Gastrocnemius medialis (tissue), 4 donors: ENCODE measurements around the gene MKKS. TPM values are rescaled to one million over a fixed set of nuclear protein-coding genes. Genes with fewer than 3 reads are reported as not detected.

Experiments
- ATAC-seq, 2 donors: fragments of 150-250 bp; one replicate each; pipeline ENCODE4 v1.9.1; 2016
- DNase-seq, 2 donors: peaks; one replicate each; pipeline ENCODE4 v3.0.0-alpha.2; 2019
- H3K27ac ChIP-seq, 4 donors: fragments of 200-600 bp; sonication (generic); 1 replicate in 1 of 4; 2 replicates in 3 of 4; pipeline ENCODE4 v1.5.1; 2016 to 2018; ENCODE audit warnings: mild to moderate bottlenecking in 2 of 4, moderate library complexity in 1 of 4
- H3K27me3 ChIP-seq, 3 donors: fragments of 200-600 bp; sonication (generic) in 2 of 3; 1 replicate in 1 of 3; 2 replicates in 2 of 3; pipeline versions ENCODE4 v1.5.1 to v1.6.0; 2016 to 2019; ENCODE audit warnings: mild to moderate bottlenecking in 1 of 3, moderate library complexity in 1 of 3
- H3K36me3 ChIP-seq, 2 donors: fragments of 200-600 bp; sonication (generic) in 1 of 2; one replicate each; pipeline ENCODE4 v1.5.1; 2017 to 2018
- H3K4me1 ChIP-seq, 2 donors: fragments of 200-600 bp; sonication (generic) in 1 of 2; one replicate each; pipeline ENCODE4 v1.5.1; 2016 to 2017; ENCODE audit warnings: mild to moderate bottlenecking in 2 of 2
- H3K4me3 ChIP-seq, 4 donors: fragments of 200-600 bp; sonication (generic) in 3 of 4; 1 replicate in 1 of 4; 2 replicates in 3 of 4; pipeline ENCODE4 v1.5.1; 2016 to 2019; ENCODE audit warnings: mild to moderate bottlenecking in 2 of 4
- H3K9me3 ChIP-seq, 3 donors: fragments of 200-600 bp; sonication (generic) in 2 of 3; 1 replicate in 1 of 3; 2 replicates in 2 of 3; pipeline ENCODE4 v1.5.1; 2016 to 2019
- POLR2A ChIP-seq, 2 donors: fragments of 450-650 bp; IDR thresholded peaks; one replicate each; pipeline ENCODE4 v1.6.1; 2017; ENCODE audit warnings: antibody characterized with exemption in 2 of 2, mild to moderate bottlenecking in 2 of 2, moderate library complexity in 2 of 2
- in situ Hi-C, 4 donors: fragments of 200-750 bp; cut with MboI; loops; one replicate each; pipeline versions ENCODE4 v1.15.0 to v1.8.0; 2017; ENCODE audit warnings: low sequenced_read_pairs in 4 of 4
- intact Hi-C: fragments of 100-400 bp; cut with DNase I; formaldehyde crosslinking; loops from one replicate; pipeline ENCODE4 v1.15.1; 2023; ENCODE audit warnings: low total_unique reads
- total RNA-seq, 4 donors: library from RNA; depleted of rRNA; stranded (reverse); fragments of >200 nt; gene quantifications; one replicate each; pipeline versions ENCODE4 v1.1.0 to v1.2.3, GENCODE V29; 2016
- TF ChIP-seq, protein P1 (sequence below), 5 experiments: fragments of 450-650 bp in 3 of 5; fragments of 200-600 bp in 2 of 5; sonication (generic) in 2 of 5; IDR thresholded peaks in 4 of 5; conservative IDR thresholded peaks in 1 of 5; 1 replicate in 4 of 5; 2 replicates in 1 of 5; pipeline ENCODE4 v1.5.1; 2016 to 2019; ENCODE audit warnings: antibody characterized with exemption in 5 of 5, mild to moderate bottlenecking in 3 of 5, moderate library complexity in 3 of 5

MKKS gene
- total RNA-seq, 4 donors from 2014 or later = 8.1 to 15.2 (median 14.6) TPM

DNA sequence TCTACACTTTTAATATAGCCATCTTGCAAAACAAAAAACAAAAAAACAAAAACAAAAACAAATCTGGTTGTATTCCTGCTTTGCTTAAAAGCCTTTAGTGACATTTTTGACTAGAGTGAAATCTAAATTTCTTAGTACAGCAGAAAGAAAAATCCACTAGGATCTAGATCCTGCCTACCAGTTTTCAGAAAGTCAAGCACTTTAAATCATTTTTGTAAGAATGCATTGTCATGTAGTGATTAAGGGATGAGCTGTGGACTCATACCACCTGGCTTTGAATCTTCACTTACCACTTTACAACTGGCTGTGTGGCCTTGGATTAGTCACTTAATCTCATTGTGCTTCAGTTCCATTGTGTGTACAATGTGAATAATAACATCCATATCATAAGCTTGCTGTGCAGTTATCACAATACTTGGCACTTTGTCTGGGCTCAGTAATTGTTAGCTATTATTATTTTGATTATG, 4.0 kb downstream of the MKKS start:
- H3K4me3 ChIP-seq = no peak overlapping the region
- TF ChIP-seq, protein P1, sequence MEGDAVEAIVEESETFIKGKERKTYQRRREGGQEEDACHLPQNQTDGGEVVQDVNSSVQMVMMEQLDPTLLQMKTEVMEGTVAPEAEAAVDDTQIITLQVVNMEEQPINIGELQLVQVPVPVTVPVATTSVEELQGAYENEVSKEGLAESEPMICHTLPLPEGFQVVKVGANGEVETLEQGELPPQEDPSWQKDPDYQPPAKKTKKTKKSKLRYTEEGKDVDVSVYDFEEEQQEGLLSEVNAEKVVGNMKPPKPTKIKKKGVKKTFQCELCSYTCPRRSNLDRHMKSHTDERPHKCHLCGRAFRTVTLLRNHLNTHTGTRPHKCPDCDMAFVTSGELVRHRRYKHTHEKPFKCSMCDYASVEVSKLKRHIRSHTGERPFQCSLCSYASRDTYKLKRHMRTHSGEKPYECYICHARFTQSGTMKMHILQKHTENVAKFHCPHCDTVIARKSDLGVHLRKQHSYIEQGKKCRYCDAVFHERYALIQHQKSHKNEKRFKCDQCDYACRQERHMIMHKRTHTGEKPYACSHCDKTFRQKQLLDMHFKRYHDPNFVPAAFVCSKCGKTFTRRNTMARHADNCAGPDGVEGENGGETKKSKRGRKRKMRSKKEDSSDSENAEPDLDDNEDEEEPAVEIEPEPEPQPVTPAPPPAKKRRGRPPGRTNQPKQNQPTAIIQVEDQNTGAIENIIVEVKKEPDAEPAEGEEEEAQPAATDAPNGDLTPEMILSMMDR (IDR thresholded peaks at IDR 0.05 in 4 of 5, conservative IDR thresholded peaks at IDR 0.05 in 1 of 5) = no peak
- no peak for TF ChIP-seq POLR2A (IDR thresholded peaks at IDR 0.05)
- no peaks in the 10 kb centered on the region for H3K27me3 ChIP-seq
- H3K9me3 ChIP-seq = no peaks in the 10 kb centered on the region
- DNase-seq (no peak), ATAC-seq (no peak)
- no peaks in the 10 kb centered on the region for H3K36me3 ChIP-seq
- intact Hi-C loops (loop anchor here (5.0 kb wide), 2 partner anchors 113 to 813 kb away; no protein-coding TSS in a partner anchor), in situ Hi-C loops (loop anchor here in 3 of 4 donors (5.0 to 25.0 kb wide), 3 partner anchors 453 to 1457 kb away; no protein-coding TSS in a partner anchor)
- H3K27ac ChIP-seq = no peak overlapping the region
- H3K4me1 ChIP-seq = peaks cover 45 to 59% of the 10 kb centered on the region in 2 donors

DNA sequence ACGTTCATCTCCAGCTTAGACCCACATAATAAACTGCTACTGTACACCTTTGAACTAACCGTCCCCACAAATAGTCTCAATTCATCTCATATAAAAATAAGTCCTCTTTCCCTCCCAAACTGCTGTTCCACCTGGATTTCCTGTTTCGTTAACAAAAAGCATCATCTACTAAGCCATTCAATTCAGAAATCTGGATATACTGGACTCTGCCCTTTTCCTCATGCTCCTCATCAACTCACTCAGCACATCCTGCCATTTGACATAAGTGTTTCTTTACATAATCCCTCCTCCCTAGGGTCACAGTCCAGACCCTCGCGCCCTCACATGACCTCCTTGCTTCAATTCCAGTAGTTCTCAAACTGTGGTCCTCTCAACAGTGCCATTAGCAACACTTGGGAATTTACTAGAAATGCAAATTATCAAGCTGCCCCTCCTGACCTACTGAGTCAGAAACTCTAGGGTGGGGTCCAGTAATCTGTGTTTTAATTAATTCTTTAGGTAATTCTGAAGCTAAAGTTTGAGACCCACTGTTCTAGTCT, 4.5 kb downstream of the MKKS start:
- in situ Hi-C loops (loop anchor here in 3 of 4 donors (5.0 to 25.0 kb wide), 3 partner anchors 452 to 1458 kb away; no protein-coding TSS in a partner anchor), intact Hi-C loops (loop anchor here (5.0 kb wide), 2 partner anchors 112 to 812 kb away; no protein-coding TSS in a partner anchor)
- ATAC-seq = no peak
- no peaks in the 10 kb centered on the region for H3K9me3 ChIP-seq
- H3K4me3 ChIP-seq = no peak overlapping the region
- DNase-seq = no peak
- H3K4me1 ChIP-seq = peaks cover 45 to 59% of the 10 kb centered on the region in 2 donors
- TF ChIP-seq POLR2A (IDR thresholded peaks at IDR 0.05) = no peak
- H3K27me3 ChIP-seq = no peaks in the 10 kb centered on the region
- H3K36me3 ChIP-seq = no peaks in the 10 kb centered on the region
- H3K27ac ChIP-seq = peak overlapping the region in 1 of 4 donors; percentile 21

DNA sequence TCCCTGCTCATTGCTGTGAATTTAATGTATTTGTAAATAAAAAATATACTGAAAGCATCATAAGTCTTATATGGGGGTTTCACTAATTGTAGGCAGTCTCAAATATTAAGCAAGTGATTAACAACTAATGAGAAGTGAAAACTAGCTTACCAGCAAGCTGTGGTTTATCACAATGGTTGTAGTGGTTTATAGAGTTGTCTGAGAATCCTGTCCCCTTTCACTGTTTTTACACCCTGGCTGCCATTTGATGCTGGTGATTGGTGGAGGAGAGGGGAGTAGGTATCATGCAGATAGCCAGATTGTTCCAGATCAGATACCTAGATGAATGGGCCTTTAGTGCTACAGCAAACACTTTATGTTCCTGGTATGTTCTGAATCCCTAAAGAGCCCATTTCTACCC, 6.0 kb downstream of the MKKS start:
- intact Hi-C loops = loop anchor here (5.0 kb wide), 2 partner anchors 111 to 811 kb away; no protein-coding TSS in a partner anchor
- Histone ChIP-seq H3K27me3 (no peaks in the 10 kb centered on the region), H3K36me3 (no peaks in the 10 kb centered on the region), H3K4me1 (peaks cover 41 to 55% of the 10 kb centered on the region in 2 donors), H3K27ac (no peak overlapping the region), H3K9me3 (no peaks in the 10 kb centered on the region), H3K4me3 (no peak overlapping the region)
- ATAC-seq = no peak
- in situ Hi-C loops = loop anchor here in 3 of 4 donors (5.0 to 25.0 kb wide), 3 partner anchors 451 to 1459 kb away; no protein-coding TSS in a partner anchor
- no peak for DNase-seq
- TF ChIP-seq, protein P1 (IDR thresholded peaks at IDR 0.05 in 4 of 5, conservative IDR thresholded peaks at IDR 0.05 in 1 of 5) = no peak

DNA sequence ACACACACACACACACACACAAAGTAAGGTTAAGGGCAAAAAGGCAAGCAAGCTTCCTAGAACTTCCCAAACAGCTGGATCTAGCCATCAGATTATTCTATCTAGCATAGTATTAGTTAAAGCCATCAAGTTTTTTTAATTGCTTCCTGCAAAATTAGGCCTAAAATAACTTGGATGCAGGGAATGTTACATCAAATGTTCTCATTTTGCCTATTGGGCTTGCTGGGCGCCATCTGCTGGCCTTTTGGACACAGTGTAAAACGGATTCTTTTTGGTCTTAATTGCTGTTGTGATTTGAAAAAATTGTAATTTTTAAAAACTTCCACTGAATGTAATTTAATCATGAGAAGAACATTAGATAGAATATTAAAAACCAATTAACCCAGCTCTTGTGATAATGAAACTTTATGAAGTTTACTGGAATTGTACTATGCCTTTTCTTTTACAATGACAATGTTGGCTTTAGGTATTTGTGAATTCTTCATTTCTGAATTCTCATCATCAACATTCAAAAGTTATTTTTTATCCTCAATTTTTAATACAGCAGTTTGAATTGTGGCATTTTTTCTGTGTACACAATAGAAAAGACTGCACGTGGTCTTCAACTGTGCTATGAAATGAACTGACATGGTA, 6.8 kb downstream of the MKKS start:
- ATAC-seq (no peak), DNase-seq (no peak)
- intact Hi-C loops = loop anchor here (2.0 to 5.0 kb wide), 3 partner anchors 110 to 810 kb away; no protein-coding TSS in a partner anchor
- Histone ChIP-seq H3K27me3 (no peaks in the 10 kb centered on the region), H3K36me3 (no peaks in the 10 kb centered on the region), H3K9me3 (no peaks in the 10 kb centered on the region), H3K4me3 (no peak overlapping the region), H3K27ac (no peak overlapping the region), H3K4me1 (peaks cover 37 to 51% of the 10 kb centered on the region in 2 donors)
- in situ Hi-C loops = loop anchor here in 3 of 4 donors (5.0 to 25.0 kb wide), 3 partner anchors 450 to 1460 kb away; no protein-coding TSS in a partner anchor
- TF ChIP-seq POLR2A (IDR thresholded peaks at IDR 0.05) = no peak
- TF ChIP-seq, protein P1 (IDR thresholded peaks at IDR 0.05 in 4 of 5, conservative IDR thresholded peaks at IDR 0.05 in 1 of 5) = peak; percentile 27 to 78 (median 51)

DNA sequence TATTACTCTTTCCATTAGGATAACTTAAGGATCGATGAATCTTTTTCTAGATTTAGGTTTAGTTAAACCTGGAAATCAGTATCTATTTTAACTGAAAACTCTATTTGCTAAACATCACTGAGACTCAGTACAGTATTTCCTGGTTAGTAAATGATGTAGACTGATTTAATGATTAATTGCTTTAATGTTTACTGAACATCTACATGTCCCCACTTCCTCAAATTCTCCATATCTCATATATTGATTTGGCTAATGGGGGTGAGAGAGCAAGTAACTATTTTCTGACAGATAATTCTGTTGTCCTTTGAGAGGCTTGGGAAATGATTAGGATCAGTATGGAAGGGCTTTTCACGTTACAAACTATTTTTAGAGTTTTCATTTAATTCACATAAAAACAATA, 10.3 kb downstream of the MKKS start:
- Histone ChIP-seq H3K4me3 (no peak overlapping the region), H3K9me3 (no peaks in the 10 kb centered on the region), H3K36me3 (no peaks in the 10 kb centered on the region), H3K27ac (no peak overlapping the region), H3K27me3 (no peaks in the 10 kb centered on the region), H3K4me1 (peaks cover 22 to 32% of the 10 kb centered on the region in 2 donors)
- ATAC-seq (no peak), DNase-seq (no peak)
- TF ChIP-seq POLR2A (IDR thresholded peaks at IDR 0.05) = no peak
- TF ChIP-seq, protein P1 (IDR thresholded peaks at IDR 0.05 in 4 of 5, conservative IDR thresholded peaks at IDR 0.05 in 1 of 5) = no peak
- in situ Hi-C loops = loop anchor here in 1 of 4 donors (10.0 kb wide), 1 partner anchor 449 kb away; no protein-coding TSS in a partner anchor
- intact Hi-C loops = no loop called here
